Neuron (in vitro differentiated cells): ENCODE results near the gene VTN.

Experiments used
- H2AFZ ChIP-seq: one replicate; pipeline ENCODE4 v1.6.1; 2013; ENCODE audit warnings: low read depth, mild to moderate bottlenecking, inconsistent platforms, low read length, moderate library complexity
- H3K27me3 ChIP-seq: one replicate; pipeline ENCODE4 v1.6.1; 2013; ENCODE audit warnings: low read length; ENCODE audit not compliant: insufficient read depth
- H3K36me3 ChIP-seq: one replicate; pipeline ENCODE4 v1.6.1; 2013; ENCODE audit warnings: low read length; ENCODE audit not compliant: insufficient read depth
- H3K4me1 ChIP-seq: one replicate; pipeline ENCODE4 v1.6.1; 2013; ENCODE audit warnings: low read length; ENCODE audit not compliant: insufficient read depth
- H3K4me3 ChIP-seq: 2 replicates; pipeline ENCODE4 v1.5.1; 2013; ENCODE audit warnings: mild to moderate bottlenecking, low read length, moderate library complexity
- H3K9me3 ChIP-seq: one replicate; pipeline ENCODE4 v1.6.1; 2013; ENCODE audit warnings: low read length

Gene VTN

GRCh38 chr17:28350271-28350670 is 19.8 kb downstream of the VTN start:
- H2AFZ ChIP-seq, result no peak overlapping the region
- H3K27me3 ChIP-seq, result no peaks in the 10 kb centered on the region
- H3K4me1 ChIP-seq, result peaks cover 24% of the 10 kb centered on the region
- peaks cover 84% of the 10 kb centered on the region for H3K36me3 ChIP-seq
- H3K9me3 ChIP-seq, result no peaks in the 10 kb centered on the region
- no peak overlapping the region for H3K4me3 ChIP-seq

GRCh38 chr17:28348979-28349378 is 21.1 kb downstream of the VTN start:
- Histone ChIP-seq H3K4me1 (peaks cover 25% of the 10 kb centered on the region), H3K9me3 (no peaks in the 10 kb centered on the region), H3K4me3 (no peak overlapping the region), H3K27me3 (no peaks in the 10 kb centered on the region), H2AFZ (no peak overlapping the region), H3K36me3 (peaks cover 83% of the 10 kb centered on the region)

- no peaks in the 10 kb centered on the region for H3K27me3 ChIP-seq
- H2AFZ ChIP-seq, result no peak overlapping the region
- H3K36me3 ChIP-seq, result peaks cover 84% of the 10 kb centered on the region
- no peaks in the 10 kb centered on the region for H3K9me3 ChIP-seq
- no peak overlapping the region for H3K4me3 ChIP-seq
- H3K4me1 ChIP-seq, result peaks cover 25% of the 10 kb centered on the region
Observed at GRCh38 chr17:28347261-28347891, 22.7 kb downstream of the VTN start.

- peaks cover 87% of the 10 kb centered on the region for H3K36me3 ChIP-seq
- no peaks in the 10 kb centered on the region for H3K27me3 ChIP-seq
- no peaks in the 10 kb centered on the region for H3K9me3 ChIP-seq
- no peak overlapping the region for H2AFZ ChIP-seq
- H3K4me1 ChIP-seq, result peaks cover 25% of the 10 kb centered on the region
- no peak overlapping the region for H3K4me3 ChIP-seq
Observed at GRCh38 chr17:28346746-28347246, 23.3 kb downstream of the VTN start.

GRCh38 chr17:28346199-28346580 is 23.9 kb downstream of the VTN start:
- Histone ChIP-seq H3K4me3 (no peak overlapping the region), H3K4me1 (peaks cover 25% of the 10 kb centered on the region), H3K27me3 (no peaks in the 10 kb centered on the region), H2AFZ (no peak overlapping the region), H3K36me3 (peaks cover 87% of the 10 kb centered on the region), H3K9me3 (no peaks in the 10 kb centered on the region)

DNA sequence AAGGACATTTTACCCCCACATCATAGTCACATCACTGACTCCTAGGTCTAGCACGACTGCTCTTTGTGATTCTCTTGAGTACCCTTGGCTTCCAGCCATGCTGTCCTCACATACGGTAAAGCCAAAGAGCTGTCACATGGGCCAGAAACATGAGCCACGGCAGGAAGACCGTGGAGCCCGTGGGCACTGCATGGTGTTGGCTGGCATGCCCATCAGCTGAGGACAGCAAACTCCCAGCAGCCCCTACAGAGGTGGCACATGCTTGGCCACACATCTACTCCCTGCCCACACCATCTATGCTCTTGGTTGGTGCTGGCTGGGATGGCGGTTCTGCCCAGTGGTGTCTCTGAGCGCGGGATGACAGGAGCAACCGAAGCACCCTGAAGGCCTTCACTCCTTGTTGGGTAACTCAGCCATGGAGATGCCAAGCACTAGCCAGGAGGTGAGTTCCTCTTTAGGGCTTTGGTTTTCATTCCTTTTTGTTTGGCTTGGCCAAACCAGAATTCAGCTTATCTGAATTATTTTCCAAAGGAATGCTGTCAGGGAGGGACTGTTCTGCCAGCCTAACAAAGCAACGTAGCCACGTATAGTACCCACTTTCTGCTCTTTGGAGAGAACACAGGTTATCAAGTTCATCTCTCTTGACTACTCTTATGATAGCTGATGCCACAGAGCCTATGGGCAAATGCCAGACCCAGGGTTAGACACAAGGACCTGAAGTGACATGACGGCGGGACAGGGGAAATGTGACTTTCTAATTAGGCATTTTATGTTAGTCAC is 24.5 kb downstream of the VTN start:
- H3K4me3 ChIP-seq, result no peak overlapping the region
- H3K36me3 ChIP-seq, result peaks cover 87% of the 10 kb centered on the region
- H3K4me1 ChIP-seq, result peaks cover 25% of the 10 kb centered on the region
- H3K9me3 ChIP-seq, result no peaks in the 10 kb centered on the region
- no peak overlapping the region for H2AFZ ChIP-seq
- H3K27me3 ChIP-seq, result no peaks in the 10 kb centered on the region

- Histone ChIP-seq H2AFZ (no peak overlapping the region), H3K4me3 (no peak overlapping the region), H3K4me1 (peaks cover 25% of the 10 kb centered on the region), H3K9me3 (no peaks in the 10 kb centered on the region), H3K36me3 (peaks cover 87% of the 10 kb centered on the region), H3K27me3 (no peaks in the 10 kb centered on the region)
Observed at GRCh38 chr17:28344435-28344901, 25.6 kb downstream of the VTN start.

DNA sequence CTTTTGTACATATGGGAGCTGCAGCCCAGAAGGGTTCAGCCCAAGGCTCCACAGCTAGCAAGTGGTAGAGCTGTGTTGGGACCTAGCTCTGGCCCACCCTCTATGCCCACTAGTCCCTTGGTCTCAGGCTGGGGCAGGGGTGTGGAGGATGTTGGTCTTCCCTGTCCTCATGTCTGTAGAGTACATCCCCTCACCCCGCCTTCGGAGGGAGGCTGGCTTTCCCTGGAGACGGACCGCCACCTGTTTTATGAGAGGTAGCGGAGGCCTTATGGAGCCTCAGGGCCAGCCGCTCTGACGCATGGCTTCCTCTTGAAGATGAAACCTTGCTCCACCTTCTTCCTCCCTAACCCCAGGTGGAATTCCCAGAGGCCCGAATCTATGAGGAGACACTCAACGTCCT is 26.1 kb downstream of the VTN start:
- H3K27me3 ChIP-seq, result no peaks in the 10 kb centered on the region
- H3K4me3 ChIP-seq, result no peak overlapping the region
- H3K4me1 ChIP-seq, result peaks cover 25% of the 10 kb centered on the region
- no peaks in the 10 kb centered on the region for H3K9me3 ChIP-seq
- H2AFZ ChIP-seq, result no peak overlapping the region
- H3K36me3 ChIP-seq, result peaks cover 89% of the 10 kb centered on the region

- Histone ChIP-seq H3K4me1 (peaks cover 25% of the 10 kb centered on the region), H3K4me3 (no peak overlapping the region), H3K9me3 (no peaks in the 10 kb centered on the region), H3K27me3 (no peaks in the 10 kb centered on the region), H3K36me3 (peaks cover 84% of the 10 kb centered on the region), H2AFZ (no peak overlapping the region)
Observed at GRCh38 chr17:28343491-28343932, 26.6 kb downstream of the VTN start.

DNA sequence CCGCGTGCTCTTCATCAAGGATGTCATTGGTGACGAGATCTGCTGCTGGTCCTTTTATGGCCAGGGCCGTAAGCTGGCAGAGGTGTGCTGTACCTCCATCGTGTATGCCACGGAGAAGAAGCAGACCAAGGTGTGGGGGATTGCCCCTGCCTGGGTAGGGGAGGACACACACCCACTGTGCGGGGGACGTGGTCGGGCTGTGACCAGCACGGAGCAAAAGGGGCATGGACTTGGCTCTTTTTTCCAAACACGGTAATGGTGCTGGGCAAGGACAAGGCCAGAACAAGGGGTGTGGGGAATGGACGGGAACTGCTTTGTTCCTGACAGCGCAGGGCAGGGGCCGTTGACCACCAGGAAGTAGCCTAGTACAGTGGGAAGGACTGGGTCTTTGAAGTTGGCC is 27.8 kb downstream of the VTN start:
- Histone ChIP-seq H3K4me1 (peaks cover 21% of the 10 kb centered on the region), H3K9me3 (no peaks in the 10 kb centered on the region), H3K4me3 (no peak overlapping the region), H2AFZ (no peak overlapping the region), H3K27me3 (no peaks in the 10 kb centered on the region), H3K36me3 (peaks cover 73% of the 10 kb centered on the region)

GRCh38 chr17:28341516-28341915 is 28.6 kb downstream of the VTN start:
- Histone ChIP-seq H3K4me3 (no peak overlapping the region), H2AFZ (no peak overlapping the region), H3K27me3 (no peaks in the 10 kb centered on the region), H3K4me1 (peaks cover 18% of the 10 kb centered on the region), H3K36me3 (peaks cover 65% of the 10 kb centered on the region), H3K9me3 (no peaks in the 10 kb centered on the region)

- Histone ChIP-seq H3K4me3 (no peak overlapping the region), H3K9me3 (no peaks in the 10 kb centered on the region), H2AFZ (no peak overlapping the region), H3K27me3 (no peaks in the 10 kb centered on the region), H3K4me1 (peaks cover 8% of the 10 kb centered on the region), H3K36me3 (peaks cover 56% of the 10 kb centered on the region)
Observed at GRCh38 chr17:28340374-28340773, 29.7 kb downstream of the VTN start.

- Histone ChIP-seq H3K27me3 (no peaks in the 10 kb centered on the region), H3K4me3 (no peak overlapping the region), H3K36me3 (peaks cover 49% of the 10 kb centered on the region), H3K9me3 (no peaks in the 10 kb centered on the region), H3K4me1 (peaks cover 11% of the 10 kb centered on the region), H2AFZ (no peak overlapping the region)
Observed at GRCh38 chr17:28339431-28339830, 30.7 kb downstream of the VTN start.
